Nephron (organoid): ENCODE measurements around the gene CACNA1S.

Experiments
- H3K27ac Mint-ChIP-seq, 3 experiments: 2 replicates each; pipeline ENCODE4 v1.8.0; 2020; ENCODE audit warnings: mixed read lengths in 3 of 3, mild to moderate bottlenecking in 2 of 3, moderate library complexity in 1 of 3
- H3K27me3 Mint-ChIP-seq: 2 replicates; pipeline ENCODE4 v1.8.0; 2021; ENCODE audit warnings: low read depth, mild to moderate bottlenecking, moderate library complexity, mixed read lengths
- H3K36me3 Mint-ChIP-seq: 2 replicates; pipeline ENCODE4 v1.8.0; 2020; ENCODE audit warnings: low read depth, mixed read lengths
- H3K4me1 Mint-ChIP-seq: 2 replicates; pipeline ENCODE4 v1.8.0; 2020; ENCODE audit warnings: mixed read lengths
- H3K4me3 Mint-ChIP-seq, 3 experiments: 2 replicates each; pipeline ENCODE4 v1.8.0; 2020; ENCODE audit warnings: mild to moderate bottlenecking in 3 of 3, mixed read lengths in 3 of 3, moderate library complexity in 2 of 3
- H3K9me3 Mint-ChIP-seq: 2 replicates; pipeline ENCODE4 v1.8.0; 2020; ENCODE audit warnings: mixed read lengths
- TF ChIP-seq, protein P1 (sequence below), 3 experiments: fragments of 200-600 bp; sonication (generic); IDR thresholded peaks; one replicate each; pipeline ENCODE4 v1.5.0; 2021; ENCODE audit warnings: antibody characterized with exemption in 3 of 3; ENCODE audit not compliant: unreplicated experiment in 3 of 3

Gene CACNA1S

DNA sequence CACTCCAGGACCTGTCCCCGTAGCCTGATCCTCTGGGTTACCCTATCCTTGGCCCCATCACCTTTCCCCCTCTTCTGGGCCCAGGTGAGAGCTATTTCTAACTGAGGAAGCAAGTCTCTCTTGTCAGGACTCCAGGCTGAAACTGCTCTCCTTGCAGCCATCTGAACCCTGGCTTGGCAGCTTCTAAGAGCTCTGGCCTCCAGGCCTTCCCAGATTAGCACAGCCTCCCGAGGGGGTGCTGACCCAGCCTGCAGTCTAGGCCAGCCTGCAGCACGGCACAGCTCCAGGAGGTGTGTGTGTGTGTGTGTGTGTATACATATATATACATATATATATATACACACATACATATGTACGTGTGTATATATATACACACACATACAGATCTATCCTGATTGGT lies 17.4 kb downstream of the CACNA1S start:
- Mint-ChIP-seq H3K36me3 (no peaks in the 10 kb centered on the region), H3K27ac (peak overlapping the region in 2 of 3 experiments; percentile 58 to 89), H3K4me3 (no peak overlapping the region), H3K27me3 (peaks cover 5% of the 10 kb centered on the region), H3K9me3 (no peaks in the 10 kb centered on the region), H3K4me1 (peaks cover 97% of the 10 kb centered on the region)
- TF ChIP-seq, protein P1, sequence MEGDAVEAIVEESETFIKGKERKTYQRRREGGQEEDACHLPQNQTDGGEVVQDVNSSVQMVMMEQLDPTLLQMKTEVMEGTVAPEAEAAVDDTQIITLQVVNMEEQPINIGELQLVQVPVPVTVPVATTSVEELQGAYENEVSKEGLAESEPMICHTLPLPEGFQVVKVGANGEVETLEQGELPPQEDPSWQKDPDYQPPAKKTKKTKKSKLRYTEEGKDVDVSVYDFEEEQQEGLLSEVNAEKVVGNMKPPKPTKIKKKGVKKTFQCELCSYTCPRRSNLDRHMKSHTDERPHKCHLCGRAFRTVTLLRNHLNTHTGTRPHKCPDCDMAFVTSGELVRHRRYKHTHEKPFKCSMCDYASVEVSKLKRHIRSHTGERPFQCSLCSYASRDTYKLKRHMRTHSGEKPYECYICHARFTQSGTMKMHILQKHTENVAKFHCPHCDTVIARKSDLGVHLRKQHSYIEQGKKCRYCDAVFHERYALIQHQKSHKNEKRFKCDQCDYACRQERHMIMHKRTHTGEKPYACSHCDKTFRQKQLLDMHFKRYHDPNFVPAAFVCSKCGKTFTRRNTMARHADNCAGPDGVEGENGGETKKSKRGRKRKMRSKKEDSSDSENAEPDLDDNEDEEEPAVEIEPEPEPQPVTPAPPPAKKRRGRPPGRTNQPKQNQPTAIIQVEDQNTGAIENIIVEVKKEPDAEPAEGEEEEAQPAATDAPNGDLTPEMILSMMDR (IDR thresholded peaks at IDR 0.05; ENCODE audit: unreplicated experiment in 3 of 3): no peak

DNA sequence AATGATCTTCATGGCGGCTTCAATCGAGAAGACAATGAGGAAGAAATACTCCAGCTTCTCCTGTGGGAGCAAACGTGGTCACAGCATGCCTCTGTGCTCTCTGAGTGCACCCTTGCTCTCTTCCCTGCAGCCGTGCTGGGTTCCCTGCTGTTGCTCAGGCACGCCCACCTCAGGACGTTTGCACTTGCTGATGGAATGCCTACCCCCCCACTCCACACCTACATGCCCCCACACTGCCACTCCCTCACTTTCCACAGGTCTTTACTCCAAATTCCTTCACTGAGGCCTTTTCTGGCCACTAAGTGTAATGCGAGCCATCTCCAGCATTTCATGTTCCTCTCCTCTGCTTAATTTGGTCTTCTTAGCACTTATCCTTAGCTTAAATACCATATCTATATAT lies 18.3 kb downstream of the CACNA1S start:
- no peaks in the 10 kb centered on the region for H3K27me3 Mint-ChIP-seq
- TF ChIP-seq, protein P1 (IDR thresholded peaks at IDR 0.05; ENCODE audit: unreplicated experiment in 3 of 3): no peak
- peak overlapping the region in 2 of 3 experiments; percentile 43 to 44 for H3K27ac Mint-ChIP-seq
- H3K9me3 Mint-ChIP-seq: no peaks in the 10 kb centered on the region
- H3K4me1 Mint-ChIP-seq: peaks cover 97% of the 10 kb centered on the region
- peak overlapping the region in 1 of 3 experiments; percentile 41 for H3K4me3 Mint-ChIP-seq
- H3K36me3 Mint-ChIP-seq: no peaks in the 10 kb centered on the region

DNA sequence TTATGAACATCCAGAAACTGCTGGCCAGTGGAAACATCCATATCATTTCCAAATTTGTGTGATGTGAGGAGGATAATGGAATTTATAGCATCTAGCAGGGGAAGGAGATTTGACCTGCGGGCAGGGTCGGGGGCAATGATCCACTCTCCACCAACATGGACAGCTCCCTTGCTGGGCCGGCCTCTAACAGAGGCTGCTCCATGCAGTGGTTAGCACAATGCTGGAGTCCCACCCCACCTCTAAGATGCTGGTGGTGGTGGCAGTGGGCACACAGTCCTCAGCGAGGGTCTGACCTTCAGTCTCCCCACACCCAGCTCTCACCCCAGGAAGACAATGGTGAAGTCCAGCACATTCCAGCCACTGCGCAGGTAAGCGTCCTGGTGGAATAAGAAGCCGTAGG lies 18.7 kb downstream of the CACNA1S start:
- H3K9me3 Mint-ChIP-seq: no peaks in the 10 kb centered on the region
- H3K4me3 Mint-ChIP-seq: no peak overlapping the region
- H3K27ac Mint-ChIP-seq: no peak overlapping the region
- H3K36me3 Mint-ChIP-seq: no peaks in the 10 kb centered on the region
- no peaks in the 10 kb centered on the region for H3K27me3 Mint-ChIP-seq
- TF ChIP-seq, protein P1 (IDR thresholded peaks at IDR 0.05; ENCODE audit: unreplicated experiment in 3 of 3): no peak
- H3K4me1 Mint-ChIP-seq: peaks cover 94% of the 10 kb centered on the region

DNA sequence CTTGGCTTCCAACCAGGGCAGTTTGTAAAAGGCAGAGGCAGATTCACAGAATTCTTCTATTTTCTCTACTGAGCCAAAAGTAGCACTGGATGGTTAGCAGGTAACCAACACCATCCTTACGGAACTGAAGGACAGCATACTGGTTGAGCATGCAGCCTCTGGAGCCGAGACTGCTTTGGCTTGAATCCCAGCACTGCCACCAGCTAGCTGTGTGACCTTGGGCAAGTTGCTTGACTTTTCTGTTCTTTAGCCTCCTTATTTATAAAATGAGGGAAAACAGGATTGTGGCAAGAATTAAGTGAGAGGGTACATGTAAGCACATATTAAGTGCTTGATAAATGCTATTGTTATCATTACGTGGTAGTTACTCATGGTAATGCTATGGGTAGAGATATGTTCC lies 19.5 kb downstream of the CACNA1S start:
- TF ChIP-seq, protein P1 (IDR thresholded peaks at IDR 0.05; ENCODE audit: unreplicated experiment in 3 of 3): no peak
- H3K36me3 Mint-ChIP-seq: no peaks in the 10 kb centered on the region
- H3K27ac Mint-ChIP-seq: peak overlapping the region in 2 of 3 experiments; percentile 0 to 58
- peaks cover 92% of the 10 kb centered on the region for H3K4me1 Mint-ChIP-seq
- no peak overlapping the region for H3K4me3 Mint-ChIP-seq
- H3K27me3 Mint-ChIP-seq: peaks cover 5% of the 10 kb centered on the region
- no peaks in the 10 kb centered on the region for H3K9me3 Mint-ChIP-seq

DNA sequence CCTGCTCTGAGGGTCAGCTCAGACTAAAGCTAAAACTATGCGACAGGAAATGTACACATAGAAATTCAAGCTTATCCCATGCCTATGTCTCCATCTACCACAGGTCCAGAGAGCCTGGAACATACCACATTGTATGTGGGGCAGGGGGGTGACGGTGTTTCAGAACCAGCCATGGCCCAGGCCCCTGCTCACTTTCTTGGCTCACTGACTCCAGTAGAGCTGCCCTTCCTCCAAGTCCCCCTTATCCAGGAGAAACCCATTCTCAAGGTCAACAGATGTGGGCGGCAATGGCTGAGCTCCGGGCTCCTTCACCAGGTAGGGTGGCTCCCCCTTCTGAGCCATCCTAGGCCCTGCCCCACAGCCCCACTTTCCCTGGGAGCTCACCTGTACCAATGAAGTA lies 21.0 kb downstream of the CACNA1S start:
- peaks cover 82% of the 10 kb centered on the region for H3K4me1 Mint-ChIP-seq
- H3K27ac Mint-ChIP-seq: peak overlapping the region; percentile 45 to 88 (median 64)
- H3K4me3 Mint-ChIP-seq: no peak overlapping the region
- no peaks in the 10 kb centered on the region for H3K36me3 Mint-ChIP-seq
- H3K9me3 Mint-ChIP-seq: no peaks in the 10 kb centered on the region
- TF ChIP-seq, protein P1 (IDR thresholded peaks at IDR 0.05; ENCODE audit: unreplicated experiment in 3 of 3): no peak
- peaks cover 5% of the 10 kb centered on the region for H3K27me3 Mint-ChIP-seq

DNA sequence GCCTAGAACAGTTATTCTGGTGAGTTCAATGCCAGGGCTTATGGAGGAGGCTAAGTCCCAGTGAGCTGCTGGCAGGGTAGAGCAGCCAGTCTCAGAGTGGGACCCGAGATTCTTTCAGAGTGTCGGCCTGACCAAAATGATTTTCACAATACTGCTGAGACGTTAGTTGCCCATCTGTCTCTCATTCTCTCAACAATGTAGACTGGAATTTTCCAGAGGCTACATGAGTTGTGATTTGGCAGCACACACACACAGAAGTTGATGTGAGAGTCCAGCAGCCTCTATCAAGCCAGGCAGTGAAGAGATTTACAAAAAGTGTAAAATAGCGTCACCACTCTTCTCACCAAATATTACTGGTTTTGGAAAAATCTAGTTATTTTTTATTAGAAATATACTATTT lies 21.7 kb downstream of the CACNA1S start:
- peaks cover 75% of the 10 kb centered on the region for H3K4me1 Mint-ChIP-seq
- no peak overlapping the region for H3K4me3 Mint-ChIP-seq
- H3K9me3 Mint-ChIP-seq: no peaks in the 10 kb centered on the region
- H3K36me3 Mint-ChIP-seq: no peaks in the 10 kb centered on the region
- H3K27me3 Mint-ChIP-seq: peaks cover 5% of the 10 kb centered on the region
- TF ChIP-seq, protein P1 (IDR thresholded peaks at IDR 0.05; ENCODE audit: unreplicated experiment in 3 of 3): no peak
- peak overlapping the region; percentile 72 to 88 (median 83) for H3K27ac Mint-ChIP-seq
